HFF-Myc (cell line): Measurements from ENCODE around the gene TSPYL6.

Experiments
- DNase-seq: peaks from one replicate; pipeline ENCODE4 v3.0.0-alpha.2; 2011; ENCODE audit warnings: low read depth; ENCODE audit errors: extremely low read depth
- H3K4me3 ChIP-seq: replicated peaks from 2 replicates; pipeline ENCODE4 v1.5.1; 2011; ENCODE audit warnings: low read depth, mild to moderate bottlenecking, control low read depth, low read length
- TF ChIP-seq, protein P1 (sequence below): IDR thresholded peaks from 2 replicates; pipeline ENCODE4 v1.5.1; 2012; ENCODE audit warnings: mild to moderate bottlenecking, low read depth, low read length, control low read depth; ENCODE audit errors: missing control alignments

Gene TSPYL6

DNA sequence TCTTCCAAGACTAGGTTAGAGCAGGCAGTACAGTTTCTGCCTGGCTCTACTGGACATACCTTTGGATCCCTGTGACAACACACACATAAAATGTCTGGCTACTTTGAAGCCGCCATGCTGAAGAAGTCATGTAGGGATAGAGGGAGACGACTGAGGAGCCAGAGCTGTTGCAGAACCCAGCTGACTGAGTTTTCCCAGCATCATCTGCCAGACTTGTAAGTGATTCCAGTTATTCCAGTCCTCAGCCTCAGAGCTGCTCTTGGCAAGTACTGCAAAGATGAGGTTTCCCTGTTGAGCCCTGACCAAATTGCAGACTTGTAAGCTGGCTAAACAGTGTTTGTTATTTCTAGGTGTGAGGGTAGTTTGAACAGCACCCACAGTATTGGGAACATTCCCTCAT is 31.5 kb upstream of the TSPYL6 start:
- no peak overlapping the region for H3K4me3 ChIP-seq
- TF ChIP-seq, protein P1, sequence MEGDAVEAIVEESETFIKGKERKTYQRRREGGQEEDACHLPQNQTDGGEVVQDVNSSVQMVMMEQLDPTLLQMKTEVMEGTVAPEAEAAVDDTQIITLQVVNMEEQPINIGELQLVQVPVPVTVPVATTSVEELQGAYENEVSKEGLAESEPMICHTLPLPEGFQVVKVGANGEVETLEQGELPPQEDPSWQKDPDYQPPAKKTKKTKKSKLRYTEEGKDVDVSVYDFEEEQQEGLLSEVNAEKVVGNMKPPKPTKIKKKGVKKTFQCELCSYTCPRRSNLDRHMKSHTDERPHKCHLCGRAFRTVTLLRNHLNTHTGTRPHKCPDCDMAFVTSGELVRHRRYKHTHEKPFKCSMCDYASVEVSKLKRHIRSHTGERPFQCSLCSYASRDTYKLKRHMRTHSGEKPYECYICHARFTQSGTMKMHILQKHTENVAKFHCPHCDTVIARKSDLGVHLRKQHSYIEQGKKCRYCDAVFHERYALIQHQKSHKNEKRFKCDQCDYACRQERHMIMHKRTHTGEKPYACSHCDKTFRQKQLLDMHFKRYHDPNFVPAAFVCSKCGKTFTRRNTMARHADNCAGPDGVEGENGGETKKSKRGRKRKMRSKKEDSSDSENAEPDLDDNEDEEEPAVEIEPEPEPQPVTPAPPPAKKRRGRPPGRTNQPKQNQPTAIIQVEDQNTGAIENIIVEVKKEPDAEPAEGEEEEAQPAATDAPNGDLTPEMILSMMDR, result no peak
- no peak for DNase-seq

DNA sequence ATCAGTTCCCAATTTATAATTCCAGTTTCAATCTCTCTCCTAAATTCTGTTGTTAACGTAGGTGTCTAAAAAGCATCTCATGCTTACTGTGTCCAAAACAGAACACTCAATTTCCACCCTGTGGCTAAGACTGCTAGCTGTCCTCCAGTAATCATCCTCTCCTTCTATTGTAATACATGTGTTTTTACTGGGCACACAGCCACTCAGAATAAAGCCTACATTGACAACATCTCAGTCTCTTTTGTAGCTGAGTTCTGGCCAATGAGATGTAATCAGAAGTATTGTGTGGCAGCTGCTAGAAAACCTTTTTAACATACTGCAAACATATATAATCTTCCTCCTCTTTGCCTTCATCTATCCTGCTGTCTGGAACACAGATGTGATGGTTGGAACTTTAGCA is 29.4 kb upstream of the TSPYL6 start:
- no peak overlapping the region for H3K4me3 ChIP-seq
- no peak for DNase-seq
- TF ChIP-seq, protein P1, result no peak

DNA sequence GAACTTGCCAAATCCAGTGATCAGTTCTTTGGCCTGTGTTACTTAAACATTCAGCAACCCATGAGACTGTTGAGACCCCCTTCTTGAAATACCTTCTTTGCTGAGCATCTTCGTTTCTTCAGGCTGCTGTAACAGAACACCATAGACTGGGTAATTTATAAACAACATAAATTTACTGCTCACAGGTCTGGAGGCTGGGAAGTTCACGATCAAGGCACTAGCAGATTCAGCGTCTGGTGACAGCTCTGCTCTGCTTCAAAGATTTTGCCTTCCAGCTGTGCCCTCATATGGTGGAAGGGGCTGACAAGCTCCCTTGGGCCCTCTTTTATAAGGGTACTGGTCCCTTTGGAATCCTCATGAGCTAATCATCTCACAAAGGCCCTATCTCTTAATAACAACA is 28.8 kb upstream of the TSPYL6 start:
- no peak overlapping the region for H3K4me3 ChIP-seq
- no peak for DNase-seq
- TF ChIP-seq, protein P1, result no peak

DNA sequence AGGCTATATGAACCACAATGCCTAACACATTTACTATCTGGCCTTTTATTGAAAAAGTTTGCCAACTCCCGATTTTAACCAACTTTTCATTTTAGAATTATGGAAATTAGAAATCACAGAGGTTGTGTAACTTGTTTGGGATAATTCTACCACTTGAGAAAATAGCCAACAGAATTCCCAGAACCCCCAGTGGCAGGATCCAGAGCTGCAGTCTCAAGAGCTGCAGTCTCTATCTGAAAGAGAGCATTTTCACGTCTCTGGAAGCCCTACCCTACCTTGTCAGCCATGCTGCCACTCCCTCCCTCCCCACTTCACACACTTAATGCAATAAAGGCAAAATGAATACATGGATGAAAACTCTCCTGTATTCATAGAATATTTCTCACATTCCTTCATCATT is 23.4 kb upstream of the TSPYL6 start:
- TF ChIP-seq, protein P1, result peak; percentile 35
- H3K4me3 ChIP-seq, result no peak overlapping the region
- DNase-seq, result no peak

DNA sequence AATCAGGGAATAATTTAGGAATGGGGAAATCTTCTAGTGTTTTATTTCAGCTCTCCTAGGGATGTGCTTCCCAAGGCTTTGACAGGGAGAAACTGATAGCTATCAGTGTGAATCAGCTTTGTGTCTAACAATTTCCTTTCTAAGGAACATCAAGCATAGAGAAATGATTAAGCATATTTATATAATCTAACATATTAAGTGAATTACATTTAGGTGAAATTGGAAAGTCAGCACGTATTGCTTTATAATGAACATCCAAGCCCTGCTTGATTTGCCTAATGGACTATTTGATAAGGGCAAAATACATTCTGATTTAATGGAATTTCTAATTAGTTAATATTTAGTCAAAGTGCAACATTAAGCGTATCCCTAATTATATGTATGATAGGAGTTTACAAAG is 19.5 kb upstream of the TSPYL6 start:
- H3K4me3 ChIP-seq, result no peak overlapping the region
- no peak for DNase-seq
- TF ChIP-seq, protein P1, result no peak

DNA sequence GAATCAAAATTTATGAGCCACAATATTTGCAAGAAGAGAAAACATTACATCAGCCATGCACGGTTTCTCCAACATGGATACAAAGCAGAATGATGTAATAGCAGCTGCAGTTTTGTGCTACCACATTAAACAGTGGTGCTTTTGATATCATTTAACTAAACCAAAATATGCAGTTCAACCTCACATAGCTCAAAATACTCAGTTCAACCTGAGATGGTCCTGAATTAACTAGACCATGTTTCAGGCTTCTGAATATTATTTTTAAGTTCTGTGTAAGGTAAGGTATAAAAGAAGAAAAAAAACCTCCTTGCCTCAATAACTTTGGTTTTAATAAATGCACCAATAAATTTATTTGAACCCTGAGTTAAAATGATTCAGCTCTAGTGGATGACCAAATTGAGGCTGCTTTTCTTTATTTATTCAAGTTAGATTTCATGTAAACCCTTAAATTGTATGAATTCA is 18.8 kb upstream of the TSPYL6 start:
- TF ChIP-seq, protein P1, result no peak
- no peak overlapping the region for H3K4me3 ChIP-seq
- no peak for DNase-seq

DNA sequence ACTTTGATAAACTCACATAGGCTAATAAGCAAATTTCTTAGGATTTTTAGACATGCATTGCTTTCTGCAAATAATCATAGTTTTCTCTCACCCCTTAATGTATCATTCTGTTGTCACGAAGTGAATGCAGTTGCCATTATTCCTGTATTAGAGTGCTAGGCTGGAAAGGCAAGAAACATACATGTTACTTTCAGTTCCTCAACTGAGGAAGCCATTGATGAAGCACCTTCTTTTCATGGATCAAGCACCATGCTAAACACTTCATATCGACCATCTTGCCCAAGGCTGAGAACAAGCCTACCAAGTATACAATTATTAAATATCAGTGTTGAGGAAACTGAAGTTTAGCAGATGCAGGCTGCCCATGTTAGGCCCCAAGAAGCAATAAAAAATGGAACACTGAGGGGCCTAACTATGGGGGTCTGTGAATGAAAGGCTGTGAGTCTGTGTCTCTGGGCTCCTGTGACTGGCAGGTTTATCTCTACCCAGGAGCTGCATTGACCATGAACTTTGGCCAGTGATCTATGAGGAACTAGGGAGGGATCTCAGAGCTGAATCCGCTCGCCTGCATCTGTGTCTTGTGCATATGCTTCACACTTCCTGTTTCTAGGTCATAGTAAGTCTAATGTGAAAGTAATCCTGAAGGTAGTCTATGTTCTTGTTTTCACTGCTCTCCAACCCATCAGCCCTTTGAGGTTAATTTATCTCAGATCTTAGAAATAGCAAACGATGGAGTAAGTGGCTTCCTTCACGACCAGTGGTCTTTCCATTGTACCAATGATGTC is 16.0 kb upstream of the TSPYL6 start:
- TF ChIP-seq, protein P1, result no peak
- H3K4me3 ChIP-seq, result no peak overlapping the region
- no peak for DNase-seq
